H9 (cell line): ENCODE data around the gene TMEM91. TPM values are rescaled to one million over a fixed set of nuclear protein-coding genes. Genes with fewer than 3 reads are reported as not detected.

Experiments used
- DNase-seq: peaks from one replicate; pipeline ENCODE4 v3.0.0-alpha.2; 2017
- H2AFZ ChIP-seq: one replicate; pipeline ENCODE4 v1.6.1; 2013; ENCODE audit warnings: mild to moderate bottlenecking, low read length, control low read depth, moderate library complexity
- H2AK5ac ChIP-seq: 2 replicates; pipeline ENCODE4 v1.6.1; 2013; ENCODE audit warnings: low read length, control low read depth, mixed read lengths; ENCODE audit not compliant: insufficient read length
- H2BK120ac ChIP-seq: one replicate; pipeline ENCODE4 v1.6.1; 2013; ENCODE audit warnings: low read depth, mild to moderate bottlenecking, low read length, control low read depth, inconsistent platforms; ENCODE audit not compliant: poor library complexity, severe bottlenecking
- H2BK12ac ChIP-seq: 2 replicates; pipeline ENCODE4 v1.6.1; 2013; ENCODE audit warnings: low read length, control low read depth, mixed read lengths, low read depth; ENCODE audit not compliant: insufficient read length
- H2BK15ac ChIP-seq: 2 replicates; pipeline ENCODE4 v1.6.1; 2013; ENCODE audit warnings: low read depth, low read length, control low read depth
- H2BK20ac ChIP-seq: one replicate; pipeline ENCODE4 v1.6.1; 2013; ENCODE audit warnings: low read depth, mild to moderate bottlenecking, low read length, control low read depth, inconsistent platforms; ENCODE audit not compliant: poor library complexity, severe bottlenecking
- H2BK5ac ChIP-seq: 2 replicates; pipeline ENCODE4 v1.6.1; 2013; ENCODE audit warnings: low read length, control low read depth, mixed read lengths; ENCODE audit not compliant: insufficient read length
- H3K14ac ChIP-seq: 2 replicates; pipeline ENCODE4 v1.6.1; 2013; ENCODE audit warnings: low read length, control low read depth; ENCODE audit not compliant: insufficient read depth
- H3K18ac ChIP-seq: 2 replicates; pipeline ENCODE4 v1.6.1; 2013; ENCODE audit warnings: low read depth, mild to moderate bottlenecking, mixed read lengths, low read length, control low read depth; ENCODE audit not compliant: insufficient read length
- H3K23ac ChIP-seq: 2 replicates; pipeline ENCODE4 v1.6.1; 2013; ENCODE audit warnings: low read length, control low read depth, mixed read lengths, low read depth; ENCODE audit not compliant: insufficient read length
- H3K23me2 ChIP-seq: 2 replicates; pipeline ENCODE4 v1.6.1; 2013; ENCODE audit warnings: low read depth, mild to moderate bottlenecking, mixed read lengths, low read length, control low read depth; ENCODE audit not compliant: insufficient read length, poor library complexity, severe bottlenecking
- H3K27ac ChIP-seq: 2 replicates; pipeline ENCODE4 v1.5.1; 2013; ENCODE audit warnings: low read length, control low read depth, mixed read lengths, low read depth; ENCODE audit not compliant: insufficient read length
- H3K27me3 ChIP-seq: 2 replicates; pipeline ENCODE4 v1.6.1; 2013; ENCODE audit warnings: low read length, control low read depth, inconsistent platforms; ENCODE audit not compliant: insufficient read depth
- H3K4ac ChIP-seq: 2 replicates; pipeline ENCODE4 v1.6.1; 2013; ENCODE audit warnings: low read depth, mild to moderate bottlenecking, control low read depth, inconsistent platforms, low read length, moderate library complexity
- H3K4me1 ChIP-seq: 2 replicates; pipeline ENCODE4 v1.6.1; 2013; ENCODE audit warnings: low read length, control low read depth, inconsistent platforms; ENCODE audit not compliant: insufficient read depth
- H3K4me2 ChIP-seq: 2 replicates; pipeline ENCODE4 v1.6.1; 2013; ENCODE audit warnings: low read length, control low read depth, mixed read lengths; ENCODE audit not compliant: insufficient read length, insufficient read depth
- H3K56ac ChIP-seq: 2 replicates; pipeline ENCODE4 v1.6.1; 2013; ENCODE audit warnings: low read depth, mild to moderate bottlenecking, mixed read lengths, low read length, control low read depth; ENCODE audit not compliant: insufficient read length
- H3K79me1 ChIP-seq: 2 replicates; pipeline ENCODE4 v1.6.1; 2013; ENCODE audit warnings: low read depth, mild to moderate bottlenecking, moderate library complexity, low read length, control low read depth, inconsistent platforms; ENCODE audit not compliant: insufficient read depth, poor library complexity, severe bottlenecking
- H3K79me2 ChIP-seq: 2 replicates; pipeline ENCODE4 v1.6.1; 2013; ENCODE audit warnings: low read length, control low read depth, inconsistent platforms; ENCODE audit not compliant: insufficient read depth
- H3K9ac ChIP-seq: 2 replicates; pipeline ENCODE4 v1.6.1; 2013; ENCODE audit warnings: low read length, control low read depth, mixed read lengths; ENCODE audit not compliant: insufficient read length; ENCODE audit errors: extremely low read depth
- H3K9me3 ChIP-seq: one replicate; pipeline ENCODE4 v1.6.1; 2013; ENCODE audit warnings: low read depth, low read length, inconsistent platforms; ENCODE audit not compliant: control insufficient read depth
- H3T11ph ChIP-seq: one replicate; pipeline ENCODE4 v1.6.1; 2013; ENCODE audit warnings: mild to moderate bottlenecking, low read length, control low read depth, inconsistent platforms
- H4K20me1 ChIP-seq: one replicate; pipeline ENCODE4 v1.6.1; 2013; ENCODE audit not compliant: control insufficient read depth, insufficient read length, insufficient read depth
- H4K5ac ChIP-seq: 2 replicates; pipeline ENCODE4 v1.6.1; 2013; ENCODE audit warnings: low read depth, mild to moderate bottlenecking, mixed read lengths, low read length, control low read depth; ENCODE audit not compliant: insufficient read length
- H4K8ac ChIP-seq: replicated peaks from 2 replicates; pipeline ENCODE4 v1.6.1; 2013; ENCODE audit warnings: low read length, control low read depth, mixed read lengths, low read depth; ENCODE audit not compliant: insufficient read length
- H4K91ac ChIP-seq: 2 replicates; pipeline ENCODE4 v1.6.1; 2013; ENCODE audit warnings: low read depth, mild to moderate bottlenecking, moderate library complexity, mixed read lengths, low read length, control low read depth; ENCODE audit not compliant: insufficient read length
- H3K27ac Mint-ChIP-seq, 3 experiments: 2 replicates in 2 of 3; 3 replicates in 1 of 3; pipeline ENCODE4 v1.8.0; 2020 to 2021; ENCODE audit warnings: mixed read lengths in 3 of 3, mild to moderate bottlenecking in 1 of 3, moderate library complexity in 1 of 3
- H3K27me3 Mint-ChIP-seq: 2 replicates; pipeline ENCODE4 v1.8.0; 2021; ENCODE audit warnings: low read depth, mild to moderate bottlenecking, moderate library complexity, mixed read lengths
- H3K36me3 Mint-ChIP-seq, 3 experiments: 2 replicates in 2 of 3; 3 replicates in 1 of 3; pipeline ENCODE4 v1.8.0; 2020 to 2021; ENCODE audit warnings: low read depth in 3 of 3, mixed read lengths in 3 of 3; ENCODE audit not compliant: insufficient read depth in 1 of 3
- H3K4me1 Mint-ChIP-seq, 2 experiments: 2 replicates each; pipeline ENCODE4 v1.8.0; 2020; ENCODE audit warnings: mixed read lengths in 2 of 2
- H3K4me3 Mint-ChIP-seq, 2 experiments: 2 replicates in 1 of 2; 3 replicates in 1 of 2; pipeline ENCODE4 v1.8.0; 2020 to 2021; ENCODE audit warnings: mild to moderate bottlenecking in 2 of 2, mixed read lengths in 2 of 2, moderate library complexity in 1 of 2
- H3K9me3 Mint-ChIP-seq, 2 experiments: 2 replicates in 1 of 2; 3 replicates in 1 of 2; pipeline ENCODE4 v1.8.0; 2020; ENCODE audit warnings: mild to moderate bottlenecking in 2 of 2, mixed read lengths in 2 of 2, moderate library complexity in 1 of 2
- CTCF ChIP-seq: fragments of 200-600 bp; sonication (generic); conservative IDR thresholded peaks from 3 replicates; pipeline ENCODE4 v1.8.0; 2021; ENCODE audit warnings: antibody characterized with exemption, mild to moderate bottlenecking
- WGBS: extraction: QIAGEN DNeasy Blood & Tissue Kit; methylation state at CpG from one replicate; pipeline ENCODE4 v1.1.7; 2013; ENCODE audit warnings: missing lambda C conversion rate, low lambda C conversion rate, mixed read lengths; ENCODE audit not compliant: insufficient read length; ENCODE audit errors: extremely low coverage; 5-methylcytosine and 5-hydroxymethylcytosine counted together
- total RNA-seq: library from RNA; stranded (reverse); gene quantifications from 2 replicates; pipeline ENCODE4 v1.2.1, GENCODE V29; 2021

TMEM91 gene
- total RNA-seq, 1 experiment from 2014 or later, result 5.7 TPM

DNA sequence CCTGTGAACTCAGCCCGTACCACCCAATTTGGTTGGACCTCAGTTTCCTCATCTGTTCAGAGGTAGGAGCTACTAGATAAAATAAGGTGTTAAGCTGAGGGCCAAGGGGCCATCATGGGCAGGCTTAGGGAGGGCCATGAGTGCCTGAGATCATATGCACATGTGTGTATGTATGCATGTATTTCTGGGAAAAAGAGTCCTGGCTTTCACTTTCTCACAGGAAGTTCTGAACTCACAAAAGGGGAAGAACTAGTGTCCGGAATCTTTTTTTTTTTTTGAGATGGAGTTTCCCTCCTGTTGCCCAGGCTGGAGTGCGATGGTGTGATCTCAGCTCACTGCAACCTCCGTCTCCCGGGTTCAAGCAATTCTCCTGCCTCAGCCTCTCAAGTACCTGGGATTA lies 41.5 kb upstream of the TMEM91 start:
- Histone ChIP-seq H2AFZ (no peak overlapping the region), H2BK12ac (no peak overlapping the region), H3K14ac (no peak overlapping the region), H3K23me2 (no peaks in the 10 kb centered on the region), H3K4ac (no peak overlapping the region), H4K91ac (no peak overlapping the region), H3K9ac (no peak overlapping the region), H2AK5ac (no peak overlapping the region), H3K23ac (no peak overlapping the region), H2BK5ac (no peak overlapping the region), H2BK15ac (no peak overlapping the region), H3K9me3 (no peaks in the 10 kb centered on the region), H3K79me1 (no peaks in the 10 kb centered on the region), H3K27me3 (no peaks in the 10 kb centered on the region), H3T11ph (no peak overlapping the region), H3K79me2 (no peaks in the 10 kb centered on the region), H3K4me1 (no peaks in the 10 kb centered on the region; the same call in 1 of the 2 replicates), H3K18ac (no peak overlapping the region), H3K56ac (no peak overlapping the region), H2BK120ac (no peak overlapping the region), H4K20me1 (no peaks in the 10 kb centered on the region), H4K8ac (no peak overlapping the region), H2BK20ac (no peak overlapping the region), H3K27ac (no peak overlapping the region), H4K5ac (no peak overlapping the region), H3K4me2 (no peak overlapping the region)
- no peak overlapping the region for H3K4me3 Mint-ChIP-seq
- H3K9me3 Mint-ChIP-seq, result no peaks in the 10 kb centered on the region
- peak overlapping the region in 1 of 3 experiments; percentile 83; a peak in 1 of 7 replicates for H3K27ac Mint-ChIP-seq
- no peak for TF ChIP-seq CTCF
- H3K36me3 Mint-ChIP-seq, result peaks cover 0 to 23% (median 0%) of the 10 kb centered on the region in 3 experiments; a peak in 2 of 7 replicates
- no CpG with 5 or more reads among the region's 5 CpGs for whole genome bisulfite sequencing
- H3K27me3 Mint-ChIP-seq, result no peaks in the 10 kb centered on the region
- H3K4me1 Mint-ChIP-seq, result peaks cover 0 to 18% of the 10 kb centered on the region in 2 experiments; a peak in 2 of 4 replicates
- DNase-seq, result no peak
